ENCODE data around the gene VDR. TPM values are rescaled to one million over a fixed set of nuclear protein-coding genes. Genes with fewer than 3 reads are reported as not detected.

Gene VDR
- total RNA-seq, 1 donor from 2014 or later = 0.54 TPM

GRCh38 chr12:47803191-47803875 is 101.5 kb downstream of the VDR start:
- no peak for DNase-seq (ENCODE audit: low spot score in 2 of 2, unreplicated experiment in 2 of 2)
- Mint-ChIP-seq H3K9me3 (no peaks in the 10 kb centered on the region), H3K27me3 (ENCODE audit: low read depth) (no peaks in the 10 kb centered on the region), H3K4me1 (peaks cover 45% of the 10 kb centered on the region), H3K4me3 (no peak overlapping the region), H3K27ac (peak overlapping the region; percentile 78), H3K36me3 (peaks cover 3% of the 10 kb centered on the region)
- TF ChIP-seq CTCF (IDR thresholded peaks at IDR 0.05; ENCODE audit: unreplicated experiment) = no peak

- H3K36me3 Mint-ChIP-seq = peaks cover 4% of the 10 kb centered on the region
- peak; percentile 22 for TF ChIP-seq CTCF (IDR thresholded peaks at IDR 0.05; ENCODE audit: unreplicated experiment)
- DNase-seq (ENCODE audit: low spot score in 2 of 2, unreplicated experiment in 2 of 2) = no peak
- H3K4me1 Mint-ChIP-seq = peaks cover 35% of the 10 kb centered on the region
- H3K9me3 Mint-ChIP-seq = no peaks in the 10 kb centered on the region
- H3K4me3 Mint-ChIP-seq = no peak overlapping the region
- no peaks in the 10 kb centered on the region for H3K27me3 Mint-ChIP-seq (ENCODE audit: low read depth)
- H3K27ac Mint-ChIP-seq = peak overlapping the region; percentile 39
Observed at GRCh38 chr12:47802312-47802711, 102.5 kb downstream of the VDR start.

DNA sequence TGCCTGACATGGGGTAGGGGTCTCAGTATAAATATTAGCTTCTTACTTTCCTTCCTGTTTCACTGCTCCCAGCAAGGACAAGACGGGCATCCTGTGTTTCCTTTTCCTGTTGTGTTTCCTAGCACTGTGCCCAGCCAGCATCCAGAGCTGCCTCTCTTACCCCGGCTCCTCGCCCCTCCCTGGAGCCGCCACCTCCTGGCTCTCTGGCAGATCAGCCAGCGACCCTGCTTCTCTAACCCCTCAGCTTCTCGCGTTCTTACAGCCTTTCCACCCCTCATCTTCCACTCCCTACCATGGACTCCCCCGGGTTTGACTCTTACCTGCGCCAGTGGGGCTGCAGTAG is 102.9 kb downstream of the VDR start:
- H3K36me3 Mint-ChIP-seq = peaks cover 4% of the 10 kb centered on the region
- no peak for TF ChIP-seq CTCF (IDR thresholded peaks at IDR 0.05; ENCODE audit: unreplicated experiment)

DNA sequence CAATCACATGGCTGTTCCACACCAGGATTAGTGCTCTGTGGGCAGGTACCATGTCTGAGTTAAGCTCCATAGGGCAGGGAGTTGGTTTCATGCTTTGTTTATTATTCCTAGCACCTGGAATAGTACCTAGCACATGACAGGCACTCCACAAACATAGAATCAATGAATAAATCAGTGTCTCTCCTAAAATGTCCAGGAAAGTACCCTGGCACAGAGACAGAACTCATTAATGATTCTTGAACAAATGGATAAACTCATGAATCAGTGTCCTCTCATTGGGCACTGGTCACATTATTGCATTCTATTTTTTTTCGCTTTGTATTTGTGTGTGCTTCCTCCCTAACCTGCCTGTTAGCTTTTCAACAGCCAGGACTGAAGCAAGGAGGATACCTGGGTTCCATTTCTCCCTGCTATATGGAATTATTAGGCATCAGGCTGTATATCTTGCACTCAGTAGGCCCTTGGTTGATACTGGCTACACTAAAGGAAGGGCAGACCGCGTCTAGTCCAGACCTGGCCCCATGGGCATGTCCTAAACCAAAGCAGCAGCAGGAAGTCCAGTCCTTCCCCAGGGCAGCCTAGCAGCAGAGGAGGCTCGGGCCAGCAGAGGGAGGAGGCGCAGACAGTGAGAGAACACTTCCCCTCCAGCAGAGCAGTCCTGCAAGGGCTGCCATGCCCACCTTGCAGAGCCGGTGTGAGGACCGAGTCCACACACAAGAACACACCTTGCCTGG is 103.5 kb downstream of the VDR start:
- no peaks in the 10 kb centered on the region for H3K27me3 Mint-ChIP-seq (ENCODE audit: low read depth)
- peaks cover 32% of the 10 kb centered on the region for H3K4me1 Mint-ChIP-seq
- H3K4me3 Mint-ChIP-seq = no peak overlapping the region
- no peak for TF ChIP-seq CTCF (IDR thresholded peaks at IDR 0.05; ENCODE audit: unreplicated experiment)
- peaks cover 4% of the 10 kb centered on the region for H3K36me3 Mint-ChIP-seq
- H3K27ac Mint-ChIP-seq = no peak overlapping the region
- no peak for DNase-seq (ENCODE audit: low spot score in 2 of 2, unreplicated experiment in 2 of 2)
- no peaks in the 10 kb centered on the region for H3K9me3 Mint-ChIP-seq

More for the DNA sequence above, 102.9 kb downstream of the VDR start:
- Mint-ChIP-seq H3K9me3 (no peaks in the 10 kb centered on the region), H3K4me3 (no peak overlapping the region), H3K27me3 (ENCODE audit: low read depth) (no peaks in the 10 kb centered on the region), H3K27ac (peak overlapping the region; percentile 39), H3K4me1 (peaks cover 32% of the 10 kb centered on the region)
- no peak for DNase-seq (ENCODE audit: low spot score in 2 of 2, unreplicated experiment in 2 of 2)

DNA sequence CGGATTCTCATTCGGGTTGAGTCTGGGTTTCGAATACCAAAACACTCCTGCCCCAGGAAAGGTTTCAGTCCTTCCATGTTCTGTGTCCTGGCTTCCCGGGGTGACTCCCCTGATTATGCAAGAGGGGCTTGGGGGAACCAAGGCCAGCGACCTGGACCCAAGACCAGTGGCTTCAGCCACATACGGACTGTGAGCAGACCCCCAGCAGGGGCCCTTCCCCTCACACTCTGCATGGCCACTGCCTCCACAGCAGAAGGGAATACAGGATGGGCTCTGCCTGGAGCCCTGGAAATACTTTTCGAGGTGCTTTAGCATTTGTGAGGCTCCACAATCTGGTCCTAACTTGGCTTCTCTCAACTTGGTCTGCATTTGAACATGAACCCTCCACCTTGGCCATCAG is 104.2 kb downstream of the VDR start:
- Mint-ChIP-seq H3K4me1 (peaks cover 32% of the 10 kb centered on the region), H3K36me3 (peaks cover 4% of the 10 kb centered on the region), H3K4me3 (no peak overlapping the region), H3K27ac (no peak overlapping the region), H3K9me3 (no peaks in the 10 kb centered on the region), H3K27me3 (ENCODE audit: low read depth) (no peaks in the 10 kb centered on the region)
- TF ChIP-seq CTCF (IDR thresholded peaks at IDR 0.05; ENCODE audit: unreplicated experiment) = no peak
- DNase-seq (ENCODE audit: low spot score in 2 of 2, unreplicated experiment in 2 of 2) = no peak
